Left lung (tissue), 10 donors: Measurements from ENCODE around the gene IZUMO1R. TPM values are rescaled to one million over a fixed set of nuclear protein-coding genes. Genes with fewer than 3 reads are reported as not detected.

Experiments
- ATAC-seq: fragments of 200-7000 bp; cut with Tn5 transposase; one replicate; pipeline ENCODE4 v1.9.1; 2020; ENCODE audit warnings: moderate library complexity
- DNase-seq, 4 donors: peaks; one replicate each; pipeline ENCODE4 v3.0.0-alpha.2; 2013 to 2020
- H3K27ac ChIP-seq, 2 donors: fragments of 200-600 bp; sonication (generic) in 1 of 2; one replicate each; pipeline versions ENCODE4 v1.5.0 to v1.8.0; 2020 to 2021
- H3K27me3 ChIP-seq, 2 donors: fragments of 200-600 bp; sonication (generic) in 1 of 2; one replicate each; pipeline versions ENCODE4 v1.5.0 to v1.8.0; 2020 to 2021
- H3K36me3 ChIP-seq, 2 donors: fragments of 200-600 bp; sonication (generic) in 1 of 2; one replicate each; pipeline versions ENCODE4 v1.5.0 to v1.8.0; 2020 to 2021
- H3K4me1 ChIP-seq, 2 donors: fragments of 200-600 bp; one replicate each; pipeline ENCODE4 v1.8.0; 2021
- H3K4me3 ChIP-seq, 2 donors: fragments of 200-600 bp; sonication (generic) in 1 of 2; one replicate each; pipeline versions ENCODE4 v1.5.0 to v1.8.0; 2020 to 2021; ENCODE audit warnings: mild to moderate bottlenecking in 1 of 2
- H3K9me3 ChIP-seq, 2 donors: fragments of 200-600 bp; sonication (generic) in 1 of 2; one replicate each; pipeline versions ENCODE4 v1.5.0 to v1.8.0; 2020 to 2021
- intact Hi-C, 2 donors: fragments of 100-400 bp; cut with DNase I; formaldehyde crosslinking; loops; one replicate each; pipeline versions ENCODE4 v1.11.2 to v1.14.2; 2022
- polyA plus RNA-seq, 6 donors: library from polyadenylated mRNA; unstranded; fragments of 120-200 nt; gene quantifications; one replicate each; pipeline ENCODE4 v1.2.1, GENCODE V29; 2013; ENCODE audit not compliant: insufficient read length in 6 of 6
- total RNA-seq, 2 donors: library from RNA; stranded (reverse); fragmentation: NEBNext Ultra II Directional; extraction: Animal tissue kit (Norgen Biotek cat#: 25700); gene quantifications; one replicate each; pipeline ENCODE4 v1.2.1, GENCODE V29; 2021
- TF ChIP-seq, protein P1 (sequence below), 2 donors: fragments of 200-600 bp; sonication (generic) in 1 of 2; IDR thresholded peaks; one replicate each; pipeline versions ENCODE4 v1.5.0 to v1.8.0; 2021; ENCODE audit warnings: antibody characterized with exemption in 2 of 2
- donor health status: DM: no; HTN: yes; CAD: no.
- donor health status: DM: no; HTN: no; CAD: no.

The IZUMO1R gene
- total and polyA plus RNA-seq, 8 donors, result not detected

DNA sequence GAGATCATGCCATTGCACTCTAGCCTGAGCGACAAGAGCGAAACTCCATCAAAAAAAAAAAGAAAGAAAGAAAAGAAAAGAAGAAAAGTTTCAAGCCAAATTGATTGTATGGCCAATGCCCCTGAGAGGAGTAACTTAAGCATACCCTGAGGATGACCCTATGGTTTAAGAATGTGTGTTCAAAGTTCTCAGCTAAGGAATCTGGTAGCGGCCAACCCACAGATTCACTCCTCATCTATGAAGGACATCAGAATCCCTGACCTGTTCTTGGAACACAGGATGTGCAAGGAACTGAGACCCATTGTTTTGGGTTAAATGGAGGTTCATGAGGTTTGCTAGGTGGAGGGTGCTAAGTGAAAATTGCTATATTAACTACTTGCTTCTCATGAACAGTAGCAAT, 18.1 kb downstream of the IZUMO1R start:
- ATAC-seq, result no peak
- Histone ChIP-seq H3K4me3 (no peak overlapping the region), H3K4me1 (no peaks in the 10 kb centered on the region), H3K27me3 (no peaks in the 10 kb centered on the region), H3K36me3 (no peaks in the 10 kb centered on the region), H3K27ac (no peak overlapping the region), H3K9me3 (no peaks in the 10 kb centered on the region)
- no peak for DNase-seq
- intact Hi-C loops, result no loop called here
- TF ChIP-seq, protein P1, sequence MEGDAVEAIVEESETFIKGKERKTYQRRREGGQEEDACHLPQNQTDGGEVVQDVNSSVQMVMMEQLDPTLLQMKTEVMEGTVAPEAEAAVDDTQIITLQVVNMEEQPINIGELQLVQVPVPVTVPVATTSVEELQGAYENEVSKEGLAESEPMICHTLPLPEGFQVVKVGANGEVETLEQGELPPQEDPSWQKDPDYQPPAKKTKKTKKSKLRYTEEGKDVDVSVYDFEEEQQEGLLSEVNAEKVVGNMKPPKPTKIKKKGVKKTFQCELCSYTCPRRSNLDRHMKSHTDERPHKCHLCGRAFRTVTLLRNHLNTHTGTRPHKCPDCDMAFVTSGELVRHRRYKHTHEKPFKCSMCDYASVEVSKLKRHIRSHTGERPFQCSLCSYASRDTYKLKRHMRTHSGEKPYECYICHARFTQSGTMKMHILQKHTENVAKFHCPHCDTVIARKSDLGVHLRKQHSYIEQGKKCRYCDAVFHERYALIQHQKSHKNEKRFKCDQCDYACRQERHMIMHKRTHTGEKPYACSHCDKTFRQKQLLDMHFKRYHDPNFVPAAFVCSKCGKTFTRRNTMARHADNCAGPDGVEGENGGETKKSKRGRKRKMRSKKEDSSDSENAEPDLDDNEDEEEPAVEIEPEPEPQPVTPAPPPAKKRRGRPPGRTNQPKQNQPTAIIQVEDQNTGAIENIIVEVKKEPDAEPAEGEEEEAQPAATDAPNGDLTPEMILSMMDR (IDR thresholded peaks at IDR 0.05), result no peak

DNA sequence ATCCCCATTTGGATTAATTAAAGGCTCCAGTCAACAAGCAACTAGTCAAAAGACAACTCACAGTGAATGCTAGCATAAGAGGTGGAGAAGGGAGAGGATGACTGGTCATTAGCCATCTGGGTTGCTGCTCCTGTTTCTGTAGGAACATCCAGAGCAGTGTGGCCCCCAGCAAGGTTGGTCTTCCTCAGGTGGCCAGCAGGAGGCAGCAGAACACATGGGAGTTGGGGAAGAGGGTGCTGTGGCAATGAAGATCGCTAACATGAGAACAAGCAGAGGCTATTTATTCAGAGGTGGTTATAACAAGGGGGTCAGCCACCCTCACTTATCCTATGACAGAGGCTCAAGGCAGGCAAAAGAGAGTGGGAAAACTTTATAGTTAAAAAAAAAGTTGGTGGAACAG, 21.3 kb downstream of the IZUMO1R start:
- ATAC-seq (peak; percentile 74), DNase-seq (no peak)
- Histone ChIP-seq H3K9me3 (no peaks in the 10 kb centered on the region), H3K36me3 (no peaks in the 10 kb centered on the region), H3K4me1 (no peaks in the 10 kb centered on the region), H3K4me3 (no peak overlapping the region), H3K27ac (no peak overlapping the region), H3K27me3 (peaks cover 0 to 4% of the 10 kb centered on the region in 2 donors)
- intact Hi-C loops, result no loop called here
- TF ChIP-seq, protein P1 (IDR thresholded peaks at IDR 0.05), result peak; percentile 22 to 28

DNA sequence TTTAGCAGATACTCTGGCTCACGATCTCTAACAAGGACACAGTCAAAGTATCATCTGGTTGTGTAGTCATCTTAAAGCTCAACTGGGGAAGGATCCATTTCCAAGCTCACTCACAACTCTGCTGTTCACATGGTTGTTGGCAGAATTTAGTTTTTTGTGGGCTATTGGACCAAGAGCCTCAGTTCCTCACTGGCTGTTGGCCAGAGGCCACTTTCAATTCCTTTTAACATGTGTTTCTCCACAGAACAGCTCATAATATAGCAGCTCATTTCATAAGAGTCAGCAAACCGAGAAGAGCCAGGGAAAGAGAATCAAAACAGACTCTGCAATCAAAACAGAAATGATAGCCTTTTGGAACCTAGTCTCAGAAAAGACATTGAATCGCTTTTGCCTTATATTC, 22.6 kb downstream of the IZUMO1R start:
- H3K4me1 ChIP-seq, result no peaks in the 10 kb centered on the region
- TF ChIP-seq, protein P1 (IDR thresholded peaks at IDR 0.05), result no peak
- DNase-seq (no peak), ATAC-seq (no peak)
- no peaks in the 10 kb centered on the region for H3K36me3 ChIP-seq
- peaks cover 0 to 4% of the 10 kb centered on the region in 2 donors for H3K27me3 ChIP-seq
- H3K27ac ChIP-seq, result no peak overlapping the region
- H3K4me3 ChIP-seq, result no peak overlapping the region
- no peaks in the 10 kb centered on the region for H3K9me3 ChIP-seq
- intact Hi-C loops, result no loop called here

DNA sequence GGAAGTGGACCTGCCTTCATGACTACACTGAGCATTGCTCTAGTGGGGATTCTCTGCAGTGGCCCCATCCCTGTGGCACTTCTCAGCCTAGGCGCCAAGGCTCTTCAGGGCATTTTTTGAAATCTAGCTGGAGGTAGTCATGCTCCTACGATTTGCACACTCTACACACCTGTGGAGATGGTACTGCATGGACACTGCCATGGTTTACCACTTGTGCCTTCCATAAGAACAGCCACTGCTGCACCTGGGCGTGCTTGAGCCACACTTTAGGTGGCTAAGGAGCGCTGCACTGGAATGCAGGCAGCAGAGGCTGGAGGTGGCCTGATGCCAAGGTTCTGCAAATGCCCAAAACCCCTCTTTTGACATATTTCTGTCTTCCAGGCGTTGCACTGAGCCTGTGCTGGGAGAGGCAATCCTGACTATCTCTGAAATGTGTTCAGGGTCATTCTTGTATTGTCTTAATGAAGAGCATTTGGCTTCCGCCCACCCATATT, 24.3 kb downstream of the IZUMO1R start:
- TF ChIP-seq, protein P1 (IDR thresholded peaks at IDR 0.05), result no peak
- no peaks in the 10 kb centered on the region for H3K36me3 ChIP-seq
- peaks cover 0 to 4% of the 10 kb centered on the region in 2 donors for H3K27me3 ChIP-seq
- H3K9me3 ChIP-seq, result no peaks in the 10 kb centered on the region
- H3K4me1 ChIP-seq, result no peaks in the 10 kb centered on the region
- ATAC-seq (no peak), DNase-seq (no peak)
- H3K4me3 ChIP-seq, result no peak overlapping the region
- H3K27ac ChIP-seq, result no peak overlapping the region
- intact Hi-C loops, result no loop called here

DNA sequence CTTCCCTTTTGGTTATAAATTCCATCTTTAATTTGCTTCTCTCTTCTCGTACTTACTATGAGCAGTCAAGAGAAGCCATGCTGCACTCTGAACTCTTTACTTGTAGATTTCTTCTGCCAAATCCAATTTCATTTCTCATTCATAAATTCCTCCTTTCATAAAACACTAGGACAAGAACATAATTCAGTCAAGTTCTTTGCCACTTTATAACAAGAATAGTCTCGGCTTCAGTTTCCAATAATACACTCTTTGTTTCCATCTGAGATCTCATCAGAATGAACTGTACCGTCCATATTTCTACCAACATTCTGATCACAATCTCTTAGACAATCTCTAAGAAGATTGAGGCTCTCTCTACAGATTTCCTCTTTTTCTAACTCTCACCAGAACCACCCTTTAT, 25.1 kb downstream of the IZUMO1R start:
- H3K36me3 ChIP-seq, result no peaks in the 10 kb centered on the region
- peaks cover 0 to 4% of the 10 kb centered on the region in 2 donors for H3K27me3 ChIP-seq
- no peak overlapping the region for H3K4me3 ChIP-seq
- H3K9me3 ChIP-seq, result no peaks in the 10 kb centered on the region
- TF ChIP-seq, protein P1 (IDR thresholded peaks at IDR 0.05), result no peak
- DNase-seq (no peak), ATAC-seq (no peak)
- H3K4me1 ChIP-seq, result no peaks in the 10 kb centered on the region
- no peak overlapping the region for H3K27ac ChIP-seq
- intact Hi-C loops, result no loop called here
